SJSA1 (cell line): ENCODE results near the gene EBI3. TPM values are rescaled to one million over a fixed set of nuclear protein-coding genes. Genes with fewer than 3 reads are reported as not detected.
"Not testable (repeated sequence)": the region's sequence is repeated elsewhere in the genome, so short reads cannot be mapped to it uniquely, and the experiment has no call there.

Experiments
- DNase-seq, 2 experiments: peaks; one replicate each; pipeline ENCODE4 v3.0.0-alpha.2; 2015 to 2020; ENCODE audit warnings: low spot score in 2 of 2, low read depth in 1 of 2
- H3K27ac ChIP-seq: fragments of 250-450 bp; sonication (Bioruptor Pico); 2 replicates; pipeline ENCODE4 v1.5.1; 2020; ENCODE audit warnings: mild to moderate bottlenecking, moderate library complexity
- H3K27me3 ChIP-seq: fragments of 250-450 bp; sonication (Bioruptor Pico); replicated peaks from 2 replicates; pipeline ENCODE4 v1.5.1; 2020; ENCODE audit warnings: mild to moderate bottlenecking, moderate library complexity
- H3K36me3 ChIP-seq: fragments of 250-450 bp; sonication (Bioruptor Pico); 2 replicates; pipeline ENCODE4 v1.5.1; 2020; ENCODE audit warnings: mild to moderate bottlenecking
- H3K4me1 ChIP-seq: fragments of 250-450 bp; sonication (Bioruptor Pico); replicated peaks from 2 replicates; pipeline ENCODE4 v1.6.1; 2021; ENCODE audit warnings: mild to moderate bottlenecking
- H3K4me3 ChIP-seq: fragments of 250-450 bp; sonication (Bioruptor Pico); 2 replicates; pipeline ENCODE4 v1.5.1; 2020; ENCODE audit warnings: mild to moderate bottlenecking
- H3K9me3 ChIP-seq: fragments of 250-450 bp; sonication (Bioruptor Pico); replicated peaks from 2 replicates; pipeline ENCODE4 v1.5.1; 2020; ENCODE audit warnings: mild to moderate bottlenecking
- total RNA-seq: library from RNA; depleted of rRNA; stranded (reverse); fragments of >200 nt; shearing (Covaris generic); gene quantifications from 2 replicates; pipeline ENCODE4 v1.2.3, GENCODE V29; 2014

Gene EBI3
- total RNA-seq, 1 experiment from 2014 or later = not detected

- peaks cover 28% of the 10 kb centered on the region for H3K27me3 ChIP-seq
Measured at GRCh38 chr19:4215807-4216206, 13.5 kb upstream of the EBI3 start.

GRCh38 chr19:4216846-4217245 lies 12.5 kb upstream of the EBI3 start:
- no peaks in the 10 kb centered on the region for H3K36me3 ChIP-seq
- peaks cover 13% of the 10 kb centered on the region for H3K4me1 ChIP-seq
- H3K4me3 ChIP-seq = no peak overlapping the region
- H3K27ac ChIP-seq = no peak overlapping the region
- no peaks in the 10 kb centered on the region for H3K9me3 ChIP-seq
- DNase-seq = no peak
- peaks cover 24% of the 10 kb centered on the region for H3K27me3 ChIP-seq

More at GRCh38 chr19:4215807-4216206, 13.5 kb upstream of the EBI3 start:
- no peaks in the 10 kb centered on the region for H3K9me3 ChIP-seq
- no peak for DNase-seq
- no peak overlapping the region for H3K27ac ChIP-seq
- H3K36me3 ChIP-seq = no peaks in the 10 kb centered on the region
- no peak overlapping the region for H3K4me3 ChIP-seq
- H3K4me1 ChIP-seq = peaks cover 7% of the 10 kb centered on the region

GRCh38 chr19:4217429-4218264 lies 11.7 kb upstream of the EBI3 start:
- peaks cover 17% of the 10 kb centered on the region for H3K27me3 ChIP-seq
- DNase-seq = no peak
- no peak overlapping the region for H3K27ac ChIP-seq
- no peak overlapping the region for H3K4me3 ChIP-seq
- H3K9me3 ChIP-seq = no peaks in the 10 kb centered on the region
- peaks cover 13% of the 10 kb centered on the region for H3K4me1 ChIP-seq
- no peaks in the 10 kb centered on the region for H3K36me3 ChIP-seq

- not testable (repeated sequence) for H3K36me3 ChIP-seq, DNase-seq, H3K9me3 ChIP-seq, H3K27ac ChIP-seq, H3K4me3 ChIP-seq
- Histone ChIP-seq H3K27me3 (peaks cover 11% of the 10 kb centered on the region), H3K4me1 (peaks cover 13% of the 10 kb centered on the region)
Measured at GRCh38 chr19:4218523-4218922, 10.8 kb upstream of the EBI3 start.

- Histone ChIP-seq H3K4me1 (peaks cover 13% of the 10 kb centered on the region), H3K27me3 (no peaks in the 10 kb centered on the region), H3K27ac (no peak overlapping the region), H3K9me3 (no peaks in the 10 kb centered on the region), H3K4me3 (no peak overlapping the region), H3K36me3 (no peaks in the 10 kb centered on the region)
- DNase-seq = no peak
Measured at GRCh38 chr19:4220188-4220587, 9.1 kb upstream of the EBI3 start.

GRCh38 chr19:4224470-4224869 lies 4.9 kb upstream of the EBI3 start:
- Histone ChIP-seq H3K27me3 (peaks cover 7% of the 10 kb centered on the region), H3K4me1 (peaks cover 23% of the 10 kb centered on the region), H3K36me3 (no peaks in the 10 kb centered on the region), H3K4me3 (no peak overlapping the region), H3K9me3 (no peaks in the 10 kb centered on the region), H3K27ac (no peak overlapping the region)
- no peak for DNase-seq

GRCh38 chr19:4225885-4226284 lies 3.4 kb upstream of the EBI3 start:
- Histone ChIP-seq H3K9me3 (no peaks in the 10 kb centered on the region), H3K4me3 (no peak overlapping the region), H3K4me1 (peaks cover 16% of the 10 kb centered on the region), H3K27ac (no peak overlapping the region), H3K36me3 (no peaks in the 10 kb centered on the region), H3K27me3 (peaks cover 7% of the 10 kb centered on the region)
- no peak for DNase-seq

- Histone ChIP-seq H3K27ac (no peak overlapping the region), H3K4me1 (peaks cover 11% of the 10 kb centered on the region; the same call in 1 of the 2 replicates), H3K9me3 (no peaks in the 10 kb centered on the region), H3K27me3 (peaks cover 7% of the 10 kb centered on the region), H3K4me3 (no peak overlapping the region), H3K36me3 (no peaks in the 10 kb centered on the region)
- no peak for DNase-seq
Measured at GRCh38 chr19:4227771-4228170, 1.6 kb upstream of the EBI3 start.

- H3K4me3 ChIP-seq = no peak overlapping the region
- DNase-seq = no peak
- peaks cover 7% of the 10 kb centered on the region for H3K27me3 ChIP-seq
- H3K27ac ChIP-seq = no peak overlapping the region
- H3K36me3 ChIP-seq = no peaks in the 10 kb centered on the region
- no peaks in the 10 kb centered on the region for H3K9me3 ChIP-seq
- H3K4me1 ChIP-seq = peaks cover 11% of the 10 kb centered on the region; the same call in 1 of the 2 replicates
Measured at GRCh38 chr19:4228765-4229178, 551 bp upstream of the EBI3 start.

- H3K27me3 ChIP-seq, H3K4me3 ChIP-seq, H3K9me3 ChIP-seq, H3K36me3 ChIP-seq, DNase-seq, H3K27ac ChIP-seq: not testable (repeated sequence)
- H3K4me1 ChIP-seq = peaks cover 11% of the 10 kb centered on the region; the same call in 1 of the 2 replicates
Measured at GRCh38 chr19:4230237-4230636, 914 bp downstream of the EBI3 start.

- not testable (repeated sequence) for DNase-seq, H3K27me3 ChIP-seq, H3K4me3 ChIP-seq, H3K27ac ChIP-seq, H3K9me3 ChIP-seq, H3K36me3 ChIP-seq
- peaks cover 11% of the 10 kb centered on the region; the same call in 1 of the 2 replicates for H3K4me1 ChIP-seq
Measured at GRCh38 chr19:4231521-4231920, 2.2 kb downstream of the EBI3 start.

GRCh38 chr19:4232139-4232538 lies 2.8 kb downstream of the EBI3 start:
- not testable (repeated sequence) for DNase-seq, H3K9me3 ChIP-seq, H3K27me3 ChIP-seq, H3K27ac ChIP-seq, H3K4me3 ChIP-seq, H3K36me3 ChIP-seq
- peaks cover 11% of the 10 kb centered on the region; the same call in 1 of the 2 replicates for H3K4me1 ChIP-seq

- Histone ChIP-seq H3K36me3 (no peaks in the 10 kb centered on the region), H3K27me3 (peaks cover 6% of the 10 kb centered on the region), H3K4me1 (peaks cover 11% of the 10 kb centered on the region; the same call in 1 of the 2 replicates), H3K9me3 (no peaks in the 10 kb centered on the region), H3K4me3 (no peak overlapping the region), H3K27ac (no peak overlapping the region)
- no peak for DNase-seq
Measured at GRCh38 chr19:4232614-4233281, 3.4 kb downstream of the EBI3 start.

GRCh38 chr19:4233282-4233853 lies 4.0 kb downstream of the EBI3 start:
- Histone ChIP-seq H3K4me3 (no peak overlapping the region), H3K27me3 (peaks cover 4% of the 10 kb centered on the region; the same call in 1 of the 2 replicates), H3K27ac (no peak overlapping the region), H3K9me3 (no peaks in the 10 kb centered on the region), H3K4me1 (peaks cover 11% of the 10 kb centered on the region; the same call in 1 of the 2 replicates), H3K36me3 (no peaks in the 10 kb centered on the region)
- no peak for DNase-seq
